NCI-H2029 (cell line): ENCODE measurements around the gene UNC45A.
A peak's percentile ranks its signal among the peaks of the same experiment; 100 is the strongest.
"Not testable (repeated sequence)": the region's sequence is repeated elsewhere in the genome, so short reads cannot be mapped to it uniquely, and the experiment has no call there.

Experiments used
- DNase-seq: peaks from one replicate; lab custom pipeline; 2025; lab: John Stamatoyannopoulos, UW

Gene UNC45A

GRCh38 chr15:90934949-90935751 is at the start of gene UNC45A:
Gene UNC45A, plus strand, starts transcription at chr15:90935285. Its CDS starts 40 bp downstream, at chr15:90935325.
- DNase-seq, result peak; percentile 66

- DNase-seq, result no peak
Observed at GRCh38 chr15:90885432-90886290, 49.4 kb upstream of the UNC45A start.

- no peak for DNase-seq
Observed at GRCh38 chr15:90886291-90886614, 48.8 kb upstream of the UNC45A start.

GRCh38 chr15:90887037-90887481 is 48.0 kb upstream of the UNC45A start:
- DNase-seq, result no peak

- no peak for DNase-seq
Observed at GRCh38 chr15:90889313-90889730, 45.8 kb upstream of the UNC45A start.

- DNase-seq, result no peak
Observed at GRCh38 chr15:90889736-90890456, 45.2 kb upstream of the UNC45A start.

GRCh38 chr15:90890839-90891238 is 44.2 kb upstream of the UNC45A start:
- no peak for DNase-seq

- no peak for DNase-seq
Observed at GRCh38 chr15:90891346-90891949, 43.6 kb upstream of the UNC45A start.

- no peak for DNase-seq
Observed at GRCh38 chr15:90892023-90892422, 43.1 kb upstream of the UNC45A start.

GRCh38 chr15:90892498-90893174 is 42.4 kb upstream of the UNC45A start:
- no peak for DNase-seq

- no peak for DNase-seq
Observed at GRCh38 chr15:90893175-90894090, 41.7 kb upstream of the UNC45A start.

GRCh38 chr15:90895571-90896117 is 39.4 kb upstream of the UNC45A start:
- peak; percentile 41 for DNase-seq

- DNase-seq, result not testable (repeated sequence)
Observed at GRCh38 chr15:90897131-90897655, 37.9 kb upstream of the UNC45A start.

- DNase-seq, result no peak
Observed at GRCh38 chr15:90901175-90902039, 33.7 kb upstream of the UNC45A start.

GRCh38 chr15:90902040-90902839 is 32.8 kb upstream of the UNC45A start:
- DNase-seq, result peak; percentile 21

GRCh38 chr15:90902840-90903732 is 32.0 kb upstream of the UNC45A start, which contains the start of gene MAN2A2:
Gene MAN2A2, plus strand, starts transcription at chr15:90903302. Its CDS starts 906 bp downstream, at chr15:90904208.
- peak; percentile 37 for DNase-seq
